ENCODE data around the gene ANO3. TPM values are rescaled to one million over a fixed set of nuclear protein-coding genes. Genes with fewer than 3 reads are reported as not detected.

The ANO3 gene
- total and polyA plus RNA-seq, 4 experiments from 2014 or later: not detected

DNA sequence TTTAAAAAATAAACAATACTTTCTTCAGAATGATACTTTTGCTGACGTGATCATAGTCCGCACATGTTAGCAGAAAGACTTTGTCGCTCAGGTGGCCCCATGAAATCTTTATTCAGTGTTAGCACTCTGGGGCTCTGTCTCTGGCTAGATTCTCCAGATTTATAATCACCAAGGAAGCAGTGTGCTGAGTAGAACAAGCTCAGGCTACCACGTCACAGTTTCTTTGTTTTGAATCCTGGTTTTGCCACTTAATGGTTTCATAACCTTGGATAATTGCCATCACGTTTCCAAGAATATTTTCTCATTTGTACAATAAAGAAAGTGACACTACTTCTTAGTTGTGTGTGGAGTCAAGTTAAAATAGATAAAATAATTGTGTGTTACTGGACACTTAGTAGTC lies 244.0 kb downstream of the ANO3 start:
- DNase-seq: no peak
- CTCF ChIA-PET (ENCODE audit: partially characterized antibody): no interaction called here
- Histone ChIP-seq H3K4me3 (ENCODE audit: low read length in 2 of 2) (no peak overlapping the region), H3K36me3 (ENCODE audit: insufficient read depth, low read length) (no peaks in the 10 kb centered on the region), H3K27me3 (ENCODE audit: insufficient read depth, low read length) (no peaks in the 10 kb centered on the region), H3K9me3 (ENCODE audit: control insufficient read depth in 1 of 2, low read length in 2 of 2) (no peaks in the 10 kb centered on the region), H3K4me1 (ENCODE audit: insufficient read depth, low read length) (no peaks in the 10 kb centered on the region), H3K27ac (ENCODE audit: low read depth, low read length) (no peak overlapping the region)
- Mint-ChIP-seq H3K27ac (no peak overlapping the region), H3K4me3 (no peak overlapping the region), H3K36me3 (no peaks in the 10 kb centered on the region), H3K27me3 (no peaks in the 10 kb centered on the region), H3K4me1 (no peaks in the 10 kb centered on the region), H3K9me3 (peaks cover 0 to 9% (median 4%) of the 10 kb centered on the region in 8 donors)
- POLR2A ChIA-PET (ENCODE audit: partially characterized antibody): no interaction called here
- intact Hi-C loops (cut with micrococcal nuclease): no loop called here

- no peaks in the 10 kb centered on the region for H3K27me3 Mint-ChIP-seq
- intact Hi-C loops (cut with micrococcal nuclease): no loop called here
- CTCF ChIA-PET (ENCODE audit: partially characterized antibody): no interaction called here
Measured at GRCh38 chr11:26578998-26579661, 247.2 kb downstream of the ANO3 start.

GRCh38 chr11:26579683-26580082 lies 247.8 kb downstream of the ANO3 start:
- intact Hi-C loops (cut with micrococcal nuclease): no loop called here
- no peak for DNase-seq
- no peaks in the 10 kb centered on the region for H3K9me3 ChIP-seq (ENCODE audit: control insufficient read depth in 1 of 2, low read length in 2 of 2)
- no peak overlapping the region for H3K27ac Mint-ChIP-seq
- no peak overlapping the region for H3K4me3 ChIP-seq (ENCODE audit: low read length in 2 of 2)
- no peak overlapping the region for H3K27ac ChIP-seq (ENCODE audit: low read depth, low read length)
- no peak overlapping the region for H3K4me3 Mint-ChIP-seq
- POLR2A ChIA-PET (ENCODE audit: partially characterized antibody): no interaction called here
- peaks cover 0 to 4% (median 0%) of the 10 kb centered on the region in 8 donors for H3K9me3 Mint-ChIP-seq
- CTCF ChIA-PET (ENCODE audit: partially characterized antibody): no interaction called here
- no peaks in the 10 kb centered on the region for H3K4me1 Mint-ChIP-seq
- no peaks in the 10 kb centered on the region for H3K27me3 ChIP-seq (ENCODE audit: insufficient read depth, low read length)
- H3K36me3 ChIP-seq (ENCODE audit: insufficient read depth, low read length): no peaks in the 10 kb centered on the region
- no peaks in the 10 kb centered on the region for H3K36me3 Mint-ChIP-seq
- H3K4me1 ChIP-seq (ENCODE audit: insufficient read depth, low read length): no peaks in the 10 kb centered on the region
- H3K27me3 Mint-ChIP-seq: no peaks in the 10 kb centered on the region

More at GRCh38 chr11:26578998-26579661, 247.2 kb downstream of the ANO3 start:
- Histone ChIP-seq H3K9me3 (ENCODE audit: control insufficient read depth in 1 of 2, low read length in 2 of 2) (no peaks in the 10 kb centered on the region), H3K4me3 (ENCODE audit: low read length in 2 of 2) (no peak overlapping the region), H3K27me3 (ENCODE audit: insufficient read depth, low read length) (no peaks in the 10 kb centered on the region), H3K4me1 (ENCODE audit: insufficient read depth, low read length) (no peaks in the 10 kb centered on the region), H3K27ac (ENCODE audit: low read depth, low read length) (no peak overlapping the region), H3K36me3 (ENCODE audit: insufficient read depth, low read length) (no peaks in the 10 kb centered on the region)
- POLR2A ChIA-PET (ENCODE audit: partially characterized antibody): no interaction called here
- Mint-ChIP-seq H3K27ac (no peak overlapping the region), H3K4me3 (no peak overlapping the region), H3K36me3 (no peaks in the 10 kb centered on the region), H3K4me1 (no peaks in the 10 kb centered on the region), H3K9me3 (peaks cover 0 to 4% (median 0%) of the 10 kb centered on the region in 8 donors)
- DNase-seq: no peak

- no peak overlapping the region for H3K27ac Mint-ChIP-seq
- intact Hi-C loops (cut with micrococcal nuclease): no loop called here
- Histone ChIP-seq H3K4me3 (ENCODE audit: low read length in 2 of 2) (no peak overlapping the region), H3K4me1 (ENCODE audit: insufficient read depth, low read length) (no peaks in the 10 kb centered on the region), H3K9me3 (ENCODE audit: control insufficient read depth in 1 of 2, low read length in 2 of 2) (no peaks in the 10 kb centered on the region), H3K27ac (ENCODE audit: low read depth, low read length) (no peak overlapping the region), H3K36me3 (ENCODE audit: insufficient read depth, low read length) (no peaks in the 10 kb centered on the region), H3K27me3 (ENCODE audit: insufficient read depth, low read length) (no peaks in the 10 kb centered on the region)
- H3K36me3 Mint-ChIP-seq: no peaks in the 10 kb centered on the region
- H3K4me3 Mint-ChIP-seq: no peak overlapping the region
- H3K27me3 Mint-ChIP-seq: no peaks in the 10 kb centered on the region
- H3K9me3 Mint-ChIP-seq: peaks cover 0 to 8% (median under 1%) of the 10 kb centered on the region in 8 donors
- ChIA-PET POLR2A (ENCODE audit: partially characterized antibody) (no interaction called here), CTCF (ENCODE audit: partially characterized antibody) (no interaction called here)
- DNase-seq: no peak
- no peaks in the 10 kb centered on the region for H3K4me1 Mint-ChIP-seq
Measured at GRCh38 chr11:26580929-26581328, 249.0 kb downstream of the ANO3 start.

DNA sequence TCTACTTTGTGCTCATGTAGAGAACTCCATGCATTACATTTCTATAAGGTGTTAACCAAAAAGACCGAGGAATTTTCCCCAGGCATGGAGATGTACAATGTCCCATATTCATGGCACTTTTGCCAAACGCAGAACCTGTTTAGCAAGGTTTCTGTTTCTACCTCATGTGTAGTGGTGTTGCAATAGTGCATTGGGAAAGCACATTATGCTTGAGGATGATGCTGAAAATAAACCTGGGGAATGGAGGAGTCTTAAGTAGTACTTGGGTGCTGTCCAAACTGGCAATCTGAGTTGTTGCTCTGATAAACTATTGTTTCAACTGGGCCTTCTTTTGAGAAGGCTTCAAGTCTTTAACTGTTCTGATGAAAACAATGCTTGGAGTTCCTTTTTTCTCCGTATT lies 251.6 kb downstream of the ANO3 start:
- Mint-ChIP-seq H3K27ac (no peak overlapping the region), H3K4me1 (no peaks in the 10 kb centered on the region), H3K9me3 (peaks cover 0 to 12% (median 3%) of the 10 kb centered on the region in 8 donors), H3K4me3 (no peak overlapping the region), H3K27me3 (no peaks in the 10 kb centered on the region), H3K36me3 (no peaks in the 10 kb centered on the region)
- Histone ChIP-seq H3K27ac (ENCODE audit: low read depth, low read length) (no peak overlapping the region), H3K9me3 (ENCODE audit: control insufficient read depth in 1 of 2, low read length in 2 of 2) (no peaks in the 10 kb centered on the region), H3K27me3 (ENCODE audit: insufficient read depth, low read length) (no peaks in the 10 kb centered on the region), H3K4me1 (ENCODE audit: insufficient read depth, low read length) (no peaks in the 10 kb centered on the region), H3K4me3 (ENCODE audit: low read length in 2 of 2) (no peak overlapping the region), H3K36me3 (ENCODE audit: insufficient read depth, low read length) (no peaks in the 10 kb centered on the region)
- POLR2A ChIA-PET (ENCODE audit: partially characterized antibody): no interaction called here
- no peak for DNase-seq
- CTCF ChIA-PET (ENCODE audit: partially characterized antibody): no interaction called here
- intact Hi-C loops (cut with micrococcal nuclease): no loop called here

GRCh38 chr11:26584818-26585217 lies 252.9 kb downstream of the ANO3 start:
- H3K4me1 Mint-ChIP-seq: no peaks in the 10 kb centered on the region
- DNase-seq: no peak
- no peak overlapping the region for H3K4me3 ChIP-seq (ENCODE audit: low read length in 2 of 2)
- H3K27ac Mint-ChIP-seq: no peak overlapping the region
- H3K36me3 Mint-ChIP-seq: no peaks in the 10 kb centered on the region
- intact Hi-C loops (cut with micrococcal nuclease): no loop called here
- H3K9me3 Mint-ChIP-seq: peaks cover 4 to 17% (median 6%) of the 10 kb centered on the region in 8 donors
- no peaks in the 10 kb centered on the region for H3K4me1 ChIP-seq (ENCODE audit: insufficient read depth, low read length)
- no peaks in the 10 kb centered on the region for H3K36me3 ChIP-seq (ENCODE audit: insufficient read depth, low read length)
- ChIA-PET CTCF (ENCODE audit: partially characterized antibody) (no interaction called here), POLR2A (ENCODE audit: partially characterized antibody) (no interaction called here)
- no peak overlapping the region for H3K27ac ChIP-seq (ENCODE audit: low read depth, low read length)
- no peaks in the 10 kb centered on the region for H3K27me3 ChIP-seq (ENCODE audit: insufficient read depth, low read length)
- no peak overlapping the region for H3K4me3 Mint-ChIP-seq
- no peaks in the 10 kb centered on the region for H3K27me3 Mint-ChIP-seq
- no peaks in the 10 kb centered on the region for H3K9me3 ChIP-seq (ENCODE audit: control insufficient read depth in 1 of 2, low read length in 2 of 2)

GRCh38 chr11:26587073-26587472 lies 255.1 kb downstream of the ANO3 start:
- Mint-ChIP-seq H3K27me3 (no peaks in the 10 kb centered on the region), H3K27ac (no peak overlapping the region), H3K36me3 (no peaks in the 10 kb centered on the region), H3K9me3 (peaks cover 4 to 16% (median 7%) of the 10 kb centered on the region in 8 donors), H3K4me1 (no peaks in the 10 kb centered on the region), H3K4me3 (no peak overlapping the region)
- H3K4me3 ChIP-seq (ENCODE audit: low read length in 2 of 2): no peak overlapping the region
- H3K27me3 ChIP-seq (ENCODE audit: insufficient read depth, low read length): no peaks in the 10 kb centered on the region
- ChIA-PET POLR2A (ENCODE audit: partially characterized antibody) (no interaction called here), CTCF (ENCODE audit: partially characterized antibody) (no interaction called here)
- H3K9me3 ChIP-seq (ENCODE audit: control insufficient read depth in 1 of 2, low read length in 2 of 2): no peaks in the 10 kb centered on the region
- no peak for DNase-seq
- no peak overlapping the region for H3K27ac ChIP-seq (ENCODE audit: low read depth, low read length)
- no peaks in the 10 kb centered on the region for H3K4me1 ChIP-seq (ENCODE audit: insufficient read depth, low read length)
- intact Hi-C loops (cut with micrococcal nuclease): no loop called here
- H3K36me3 ChIP-seq (ENCODE audit: insufficient read depth, low read length): no peaks in the 10 kb centered on the region

DNA sequence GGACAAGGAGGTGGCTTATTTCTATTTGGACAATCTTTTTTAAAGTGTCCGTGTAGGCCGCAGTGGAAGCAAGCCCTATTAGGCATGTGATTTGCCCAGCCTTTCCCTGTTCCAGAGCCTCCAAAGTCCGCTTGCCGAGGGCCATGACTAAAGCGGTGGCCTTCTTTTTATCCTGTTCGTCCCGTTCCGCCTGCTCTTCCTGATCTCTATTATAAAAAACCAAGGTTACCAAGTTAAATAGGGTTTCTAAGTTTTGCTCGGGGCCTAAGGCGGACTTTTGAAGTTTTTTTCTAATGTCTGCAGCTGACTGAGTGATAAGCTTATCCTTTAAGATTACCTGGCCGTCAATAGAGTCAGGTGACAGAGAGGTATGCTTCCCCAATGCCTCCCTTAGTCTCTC lies 261.8 kb downstream of the ANO3 start:
- CTCF ChIA-PET (ENCODE audit: partially characterized antibody): no interaction called here

More for the DNA sequence above, 261.8 kb downstream of the ANO3 start:
- H3K36me3 ChIP-seq (ENCODE audit: insufficient read depth, low read length): no peaks in the 10 kb centered on the region
- H3K27ac Mint-ChIP-seq: no peak overlapping the region
- H3K4me1 Mint-ChIP-seq: no peaks in the 10 kb centered on the region
- no peak overlapping the region for H3K27ac ChIP-seq (ENCODE audit: low read depth, low read length)
- no peak overlapping the region for H3K4me3 Mint-ChIP-seq
- no peaks in the 10 kb centered on the region for H3K36me3 Mint-ChIP-seq
- H3K27me3 ChIP-seq (ENCODE audit: insufficient read depth, low read length): no peaks in the 10 kb centered on the region
- no peak overlapping the region for H3K4me3 ChIP-seq (ENCODE audit: low read length in 2 of 2)
- no peaks in the 10 kb centered on the region for H3K4me1 ChIP-seq (ENCODE audit: insufficient read depth, low read length)
- H3K9me3 ChIP-seq (ENCODE audit: control insufficient read depth in 1 of 2, low read length in 2 of 2): no peaks in the 10 kb centered on the region
- intact Hi-C loops (cut with micrococcal nuclease): no loop called here
- POLR2A ChIA-PET (ENCODE audit: partially characterized antibody): no interaction called here
- no peak for DNase-seq
- peaks cover 5 to 23% (median 14%) of the 10 kb centered on the region in 8 donors for H3K9me3 Mint-ChIP-seq
- no peaks in the 10 kb centered on the region for H3K27me3 Mint-ChIP-seq

All from CD4-positive, alpha-beta memory T cell (primary cell).